22Rv1 (cell line): ENCODE results near the gene LYPLA2.

Source experiments
- CTCF ChIP-seq: fragments of 450-650 bp; IDR thresholded peaks from 2 replicates; pipeline ENCODE4 v1.5.1; 2017; ENCODE audit warnings: mild to moderate bottlenecking
- ZFX ChIP-seq: fragments of 450-650 bp; IDR thresholded peaks from 2 replicates; pipeline ENCODE4 v1.6.1; 2017; ENCODE audit warnings: antibody characterized with exemption, borderline replicate concordance

- TF ChIP-seq CTCF (no peak), ZFX (no peak)
These were observed 47.5 kb downstream of the LYPLA2 start for GRCh38 chr1:23838401-23838866.
